NCI-H1105 treated with DMSO at 0.1 percent for 48 hours (cell line): Measurements from ENCODE around the gene WT1.
"Not testable (repeated sequence)": the region's sequence is repeated elsewhere in the genome, so short reads cannot be mapped to it uniquely, and the experiment has no call there.

Experiments used
- DNase-seq: peaks from one replicate; lab custom pipeline; 2025; lab: John Stamatoyannopoulos, UW

WT1 gene

DNA sequence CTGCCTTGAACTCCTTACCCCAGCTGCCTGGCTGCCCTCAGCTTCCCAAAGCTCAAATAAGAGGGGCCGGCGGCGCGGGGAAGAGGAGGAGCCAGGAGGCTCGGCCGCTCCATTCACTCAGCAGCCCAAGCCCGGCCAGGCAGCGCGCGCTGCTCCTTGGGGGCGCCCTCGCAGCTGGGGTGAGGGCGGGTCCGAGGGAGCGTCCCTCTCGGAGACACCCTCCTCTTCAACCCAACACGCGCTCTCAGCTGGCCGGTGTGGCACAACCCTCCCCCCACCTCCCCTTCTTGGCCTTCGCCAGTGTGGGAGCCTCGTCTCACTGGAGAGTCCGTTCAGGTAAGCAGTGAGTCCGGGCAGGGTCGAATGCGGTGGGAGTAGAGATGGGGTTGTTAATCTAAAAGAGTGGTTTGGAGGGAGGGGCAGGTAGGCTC, at the start of gene WT1:
TSS of gene WT1 (minus strand) at position 29 of the 431 bp plus-strand sequence.
- no peak for DNase-seq

DNA sequence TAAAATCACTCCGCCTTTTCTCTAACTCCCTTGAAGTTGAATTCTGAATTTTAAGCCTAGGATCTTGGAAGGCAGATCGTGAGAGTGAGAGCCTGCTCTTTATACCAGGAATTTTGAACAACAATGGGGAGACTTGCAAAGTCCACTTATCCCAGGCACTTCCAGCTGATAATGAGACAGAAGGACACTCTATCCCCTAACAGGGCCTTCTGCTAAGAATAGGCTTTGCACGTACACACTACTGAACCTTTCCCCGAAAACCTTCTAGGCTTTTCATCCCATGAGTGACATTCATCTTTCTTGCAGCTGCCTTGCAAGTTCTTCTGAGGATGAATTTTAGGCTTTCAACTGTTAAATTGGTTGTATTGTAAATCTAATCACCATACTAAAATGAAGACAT, 44.0 kb upstream of the WT1 start:
- DNase-seq: no peak

DNA sequence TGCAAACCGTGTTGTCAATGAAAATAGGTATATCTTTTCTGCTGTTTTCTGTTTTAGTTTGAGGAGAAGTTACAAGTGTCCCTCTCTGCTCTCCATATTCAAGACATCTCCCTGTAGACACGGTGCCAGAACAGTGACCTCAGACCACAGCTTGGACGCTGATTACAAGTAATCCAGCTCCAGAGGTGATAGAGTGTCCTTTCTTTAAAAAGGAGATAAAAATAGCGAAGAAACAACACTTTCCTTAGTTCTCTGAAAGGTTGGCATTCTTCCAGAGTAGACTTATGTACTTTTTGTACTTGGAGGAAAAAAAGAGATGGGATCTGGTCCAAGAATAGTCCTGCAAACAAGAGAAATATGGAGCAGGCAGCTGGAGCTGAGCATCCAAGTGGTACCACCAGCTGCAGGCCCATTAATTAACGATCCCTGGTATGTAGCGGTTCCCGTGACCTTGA, 43.0 kb upstream of the WT1 start:
- peak; percentile 77 for DNase-seq

DNA sequence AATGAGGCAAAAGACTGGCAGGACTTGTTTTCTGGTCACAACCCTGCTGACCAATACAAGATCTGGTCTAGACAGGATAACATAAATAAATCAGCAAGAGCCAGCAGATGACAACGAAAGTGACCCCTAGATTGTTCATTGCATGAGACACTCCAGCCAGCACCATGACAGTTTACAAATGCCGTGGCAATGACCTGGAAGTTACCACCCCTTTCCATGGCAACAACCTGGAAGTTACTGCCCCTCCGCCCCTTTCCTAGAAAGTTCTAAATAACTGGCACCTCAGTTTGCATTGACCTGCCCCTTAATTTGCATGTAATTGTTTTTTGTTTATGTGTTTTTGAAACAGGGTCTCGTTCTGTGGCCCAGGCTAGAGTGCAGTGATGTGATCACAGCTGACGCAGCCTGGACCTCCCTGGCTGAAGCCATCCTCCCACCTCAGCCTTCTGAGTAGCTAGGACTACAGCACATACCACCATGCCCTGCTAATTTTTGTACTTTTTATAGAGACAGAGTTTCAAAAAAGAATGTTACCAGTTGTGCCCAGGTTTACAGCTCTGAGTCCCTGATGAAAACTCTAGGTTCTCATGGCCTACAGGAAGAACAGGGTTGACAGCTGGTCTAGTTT, 38.1 kb upstream of the WT1 start:
- DNase-seq: no peak

DNA sequence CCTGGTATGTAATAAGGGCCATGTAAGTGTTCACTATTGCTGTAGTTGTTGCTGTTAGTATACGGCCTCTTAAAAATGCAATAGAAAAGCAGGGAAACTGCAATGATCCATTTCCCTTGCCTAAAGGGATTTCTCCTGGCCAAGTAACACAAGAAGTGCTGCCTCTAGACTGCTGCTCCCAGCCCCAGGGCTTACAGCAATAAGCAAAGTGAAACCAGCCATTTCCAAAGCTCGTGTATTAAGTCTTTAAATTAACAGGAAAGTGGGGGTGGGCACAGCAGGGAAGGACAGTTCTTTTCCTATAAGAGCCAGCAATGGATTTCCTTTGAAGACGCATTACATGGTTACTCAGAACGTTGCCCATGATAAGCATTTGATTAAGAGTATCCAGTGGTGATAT, 36.9 kb upstream of the WT1 start:
- DNase-seq: no peak

DNA sequence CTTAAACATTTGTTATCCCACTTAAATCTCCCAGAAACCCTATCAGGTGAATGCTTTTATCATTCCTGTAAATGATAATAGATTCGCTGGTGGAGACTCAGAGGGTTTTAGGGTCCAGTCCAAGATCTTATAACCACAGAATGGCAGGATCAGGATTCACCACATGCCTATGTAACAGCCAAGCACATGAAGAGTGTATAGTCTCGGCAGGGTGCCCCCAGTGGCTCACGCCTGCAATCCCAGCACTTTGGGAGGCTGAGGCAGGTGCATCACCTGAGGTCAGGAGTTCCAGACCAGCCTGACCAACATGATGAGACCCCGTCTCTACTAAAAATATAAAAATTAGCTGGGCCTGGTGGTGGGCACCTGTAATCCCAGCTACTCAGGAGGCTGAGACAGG, 36.2 kb upstream of the WT1 start:
- not testable (repeated sequence) for DNase-seq

DNA sequence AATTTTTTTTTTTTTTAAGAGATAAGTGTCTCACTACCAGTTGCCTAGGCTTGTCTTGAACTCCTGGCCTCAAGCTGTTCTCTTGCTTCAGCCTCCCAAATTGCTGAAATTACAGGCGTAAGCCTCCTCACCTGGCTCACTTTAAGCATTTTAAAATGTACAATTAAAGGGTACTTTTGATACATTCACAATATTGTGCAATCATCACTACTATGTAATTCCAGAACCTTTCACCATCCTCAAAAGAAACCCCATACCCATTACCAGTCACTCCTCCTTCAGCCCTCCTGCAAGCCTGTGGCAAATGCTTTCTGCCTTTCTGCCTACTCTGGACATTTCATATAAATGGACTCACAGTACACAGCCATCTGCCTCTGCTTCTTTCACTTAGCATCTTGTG, 34.5 kb upstream of the WT1 start:
- no peak for DNase-seq

DNA sequence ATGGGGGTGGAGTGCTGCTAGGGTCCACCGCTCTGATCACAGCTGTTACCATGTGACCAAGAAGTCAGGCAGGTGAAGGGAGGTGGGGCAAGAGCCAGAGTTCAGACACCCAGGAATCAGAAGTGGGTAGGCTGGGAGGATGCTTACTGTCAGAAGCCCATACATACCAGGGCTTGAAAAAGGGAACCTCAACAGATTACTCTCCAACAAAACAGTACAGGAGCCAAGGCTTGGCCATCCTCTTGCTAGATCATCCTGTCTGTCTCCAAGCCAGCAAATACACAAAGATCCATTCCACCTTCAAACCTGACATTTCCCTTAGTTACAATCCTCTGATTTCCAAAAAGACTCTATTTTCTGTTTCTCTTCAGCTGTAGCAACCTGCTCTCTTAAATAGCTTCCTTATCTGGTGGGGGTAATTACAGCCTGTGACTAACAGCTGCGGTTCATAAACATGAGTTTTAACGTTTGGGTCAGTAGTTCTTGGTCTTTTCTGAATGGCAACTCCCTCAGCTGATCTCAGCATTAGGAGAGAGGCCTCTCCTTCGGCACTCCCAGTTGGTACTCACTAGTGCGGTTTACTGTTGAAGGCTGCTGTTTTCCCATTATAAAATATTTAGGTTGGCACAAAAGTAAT, 31.1 kb upstream of the WT1 start:
- DNase-seq: no peak

DNA sequence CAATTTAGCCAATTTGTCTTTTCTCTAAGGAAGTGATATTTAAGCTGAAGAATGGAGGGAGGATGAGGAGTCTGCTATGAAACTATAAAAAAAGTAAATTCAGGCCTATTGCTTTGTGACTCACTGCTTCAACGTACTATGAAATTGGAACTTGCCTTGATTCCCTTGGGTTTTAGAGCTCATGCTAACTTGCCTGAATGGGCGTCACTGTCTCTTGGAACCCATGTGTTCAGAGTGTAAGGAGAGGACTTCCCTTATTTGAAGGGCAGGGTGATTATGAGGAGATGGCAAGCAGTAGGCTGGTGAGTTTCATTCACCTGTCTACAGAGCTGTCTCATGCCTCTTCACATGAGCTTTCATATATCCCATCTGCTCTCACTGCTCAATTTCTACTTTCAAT, 28.7 kb upstream of the WT1 start:
- no peak for DNase-seq

DNA sequence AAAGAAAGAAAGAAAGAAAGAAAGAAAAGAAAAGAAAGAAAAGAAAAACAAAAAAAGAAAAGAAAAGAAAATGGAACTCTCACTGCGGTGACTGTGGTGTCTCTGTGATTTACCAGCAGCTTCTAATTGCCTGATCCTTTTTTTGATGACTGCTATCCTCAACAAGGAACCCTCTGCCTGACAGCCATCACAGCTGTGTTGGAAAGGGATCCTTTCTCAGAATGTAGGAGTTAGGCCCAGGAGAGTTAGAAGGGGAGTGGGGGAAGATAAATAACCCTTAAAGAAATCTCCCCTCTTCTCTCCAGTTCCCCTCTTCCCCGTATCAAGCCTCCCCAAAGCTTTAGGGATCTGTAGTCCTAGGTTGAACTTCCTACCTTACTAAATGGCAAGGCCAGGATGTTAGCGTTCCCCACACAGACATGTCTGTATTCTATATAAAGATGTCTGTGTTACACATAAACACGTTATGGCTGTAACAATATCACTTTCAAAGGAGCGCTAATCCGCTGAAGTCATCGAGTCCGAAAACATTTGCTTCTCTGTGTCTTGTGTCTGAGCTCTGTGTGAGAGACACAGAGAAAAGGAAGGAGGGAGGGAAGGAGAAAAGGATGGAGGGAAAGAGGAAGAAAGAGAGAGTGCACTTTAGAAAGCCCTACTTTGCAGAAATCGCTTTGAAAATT, 26.8 kb upstream of the WT1 start:
- DNase-seq: no peak

DNA sequence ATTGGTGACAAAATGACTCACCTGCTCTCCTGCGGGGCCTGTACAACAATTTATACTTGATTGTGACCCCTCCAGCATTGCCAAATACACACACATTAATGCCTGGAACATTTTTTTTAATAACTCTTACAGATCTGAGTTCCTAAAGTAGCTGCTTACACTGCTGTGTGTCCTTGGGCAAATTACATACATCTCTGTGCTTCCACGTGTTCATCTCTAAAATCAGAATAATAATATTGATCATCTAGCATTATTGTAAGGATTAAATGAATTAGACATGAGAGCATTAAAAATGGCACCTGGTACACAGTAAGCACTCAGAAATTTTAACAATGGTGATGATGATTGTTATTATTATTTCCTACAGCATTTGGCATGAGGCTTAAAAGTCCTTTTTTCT, 21.5 kb upstream of the WT1 start:
- DNase-seq: no peak

DNA sequence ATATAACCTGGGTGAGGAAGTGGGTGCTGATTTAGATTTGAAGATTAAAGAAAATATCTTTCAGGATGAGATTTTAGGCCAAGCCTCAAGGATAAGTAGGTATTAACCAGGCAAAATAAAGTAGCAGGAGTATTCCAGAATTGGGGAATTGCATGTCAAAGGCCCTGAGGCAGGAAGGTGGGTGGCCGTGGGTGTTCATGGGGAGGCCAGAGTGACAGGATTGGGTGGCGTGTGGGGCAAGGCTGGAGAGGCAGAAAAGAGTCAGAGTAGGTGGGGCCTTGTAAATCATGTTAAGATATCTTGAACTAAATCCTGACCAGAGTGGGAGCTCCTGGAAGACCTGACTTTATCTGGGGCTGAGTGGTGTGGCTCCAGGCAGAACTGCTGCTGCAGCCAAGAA, 19.7 kb upstream of the WT1 start:
- no peak for DNase-seq

DNA sequence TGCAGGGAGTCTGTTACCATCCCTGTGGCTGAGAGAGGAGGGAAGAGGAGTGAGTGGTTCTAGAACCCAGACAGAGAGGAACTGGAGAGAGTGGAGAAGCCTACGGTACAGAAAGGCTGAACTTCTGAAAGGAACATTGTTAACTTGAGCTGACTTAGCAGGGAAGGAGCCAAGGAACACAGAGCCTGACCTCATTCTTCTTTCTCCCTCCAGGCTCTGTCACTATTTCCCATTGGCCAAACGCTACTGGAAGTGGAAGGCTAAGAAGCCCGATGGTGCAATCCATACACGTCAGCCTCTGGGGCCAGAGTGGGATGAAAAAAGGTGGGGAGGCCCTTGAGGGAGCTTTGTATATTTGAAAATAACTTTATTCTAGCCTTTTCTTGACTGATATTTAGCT, 16.5 kb upstream of the WT1 start:
- no peak for DNase-seq

DNA sequence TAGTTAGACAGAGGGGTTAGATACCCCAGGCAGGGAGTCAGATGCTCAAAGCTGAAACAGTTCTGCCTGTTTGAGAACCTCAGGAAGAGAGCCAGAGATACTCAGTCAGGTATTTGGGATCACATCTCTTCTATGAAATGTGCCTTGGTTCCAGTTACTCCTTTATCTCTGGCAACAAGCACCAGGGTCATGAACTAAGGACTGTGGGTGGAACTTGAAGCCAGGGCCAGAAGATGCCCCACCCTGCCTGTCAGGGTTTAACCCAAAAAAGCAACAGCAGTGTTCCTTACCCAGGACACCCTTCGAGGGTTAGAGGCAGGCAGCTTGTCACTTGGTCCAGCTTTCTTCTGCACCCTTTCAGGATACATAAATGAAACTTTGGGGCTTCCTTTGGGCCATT, 15.0 kb upstream of the WT1 start:
- no peak for DNase-seq

DNA sequence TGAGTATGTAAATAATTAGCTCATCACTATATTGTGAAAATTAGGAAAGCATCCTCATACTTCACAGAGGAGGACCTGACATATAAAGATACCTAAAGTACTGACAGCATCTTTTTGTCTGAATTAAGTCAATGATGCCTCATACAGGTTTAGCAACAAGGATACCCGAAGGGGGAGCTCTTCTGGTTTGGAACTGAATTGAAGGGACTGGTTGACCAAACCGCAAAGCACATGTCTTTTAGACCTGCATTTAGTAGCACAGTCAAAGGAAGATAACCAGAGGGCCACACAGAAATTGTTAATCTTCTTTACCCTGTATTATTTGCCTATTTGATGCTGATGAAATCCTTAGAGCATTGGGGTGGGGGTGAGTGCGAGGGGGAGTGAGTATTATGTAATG, 12.9 kb upstream of the WT1 start:
- no peak for DNase-seq

DNA sequence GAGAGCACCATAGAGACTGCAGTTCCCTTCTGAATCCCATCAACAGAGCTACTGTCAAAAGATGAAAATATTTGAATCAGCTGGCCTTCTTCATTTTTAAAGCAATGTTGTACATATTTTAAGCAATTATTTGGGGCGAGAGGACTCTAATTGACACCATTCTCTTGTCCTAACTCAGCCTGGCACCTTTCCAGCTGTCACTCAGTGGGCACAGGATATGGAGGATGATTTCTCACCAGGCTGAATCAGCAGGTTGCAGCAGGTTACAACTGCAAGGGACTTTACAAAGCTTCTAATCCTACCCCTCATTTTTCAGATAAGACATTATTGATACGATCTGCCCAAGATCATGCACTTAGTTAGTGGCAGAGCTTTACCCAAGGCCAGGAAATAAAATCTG, 11.9 kb upstream of the WT1 start:
- peak; percentile 7 for DNase-seq

DNA sequence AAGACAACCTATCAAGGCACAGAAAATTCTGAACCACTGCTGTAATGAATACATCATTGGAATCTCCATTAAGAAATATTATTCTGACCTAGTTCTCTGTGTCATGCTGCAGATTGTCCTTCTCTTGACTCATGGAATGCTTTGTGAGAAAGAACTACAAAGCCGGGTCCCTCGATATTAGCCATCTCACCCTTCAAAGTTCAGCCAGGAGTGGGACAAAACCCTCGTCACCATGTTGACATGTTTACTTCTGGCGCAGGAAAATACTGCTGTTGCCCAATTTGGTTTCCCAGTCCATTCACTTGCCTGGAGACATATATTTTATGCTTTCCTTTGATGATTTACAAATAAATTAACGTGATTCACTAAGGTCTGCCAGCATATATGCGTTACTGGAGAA, 10.9 kb upstream of the WT1 start:
- no peak for DNase-seq

DNA sequence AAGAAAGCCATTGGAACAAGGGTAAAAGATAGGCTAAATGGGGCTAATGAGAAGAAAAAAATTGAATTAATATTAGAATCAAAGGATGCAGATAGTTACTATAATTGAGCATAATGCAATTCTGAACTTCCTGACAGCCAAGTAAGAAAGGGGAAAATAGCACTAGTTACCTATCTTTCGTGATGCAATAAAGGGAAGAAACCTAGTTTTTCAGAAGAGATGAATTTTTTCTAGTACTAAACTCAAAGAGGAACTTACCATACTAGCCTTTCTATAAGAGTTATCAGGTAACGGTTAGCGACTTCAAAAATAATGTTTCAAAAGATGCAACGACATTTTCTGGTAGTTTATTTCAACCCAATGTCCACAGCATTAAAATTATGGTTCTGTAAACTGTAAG, 8.8 kb upstream of the WT1 start:
- no peak for DNase-seq

DNA sequence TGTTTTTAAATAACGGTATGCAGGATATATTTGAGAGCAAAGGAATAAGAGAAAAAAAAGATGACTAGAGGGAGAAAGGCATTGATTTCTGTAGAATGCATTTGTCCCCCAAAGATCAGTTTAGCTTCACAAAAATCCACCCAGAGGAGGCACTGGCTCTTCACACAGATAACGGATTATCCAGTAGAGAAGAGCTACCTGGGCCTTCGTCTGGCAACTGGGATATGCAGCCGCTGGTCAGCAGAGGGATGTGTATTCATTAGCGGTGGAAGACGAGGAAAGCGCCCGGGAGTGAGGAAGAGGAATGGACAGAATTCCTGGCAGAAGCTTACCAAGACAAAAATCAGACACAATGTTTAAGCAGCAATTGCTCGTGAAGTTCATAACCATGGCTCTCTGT, 5.6 kb upstream of the WT1 start:
- DNase-seq: no peak

DNA sequence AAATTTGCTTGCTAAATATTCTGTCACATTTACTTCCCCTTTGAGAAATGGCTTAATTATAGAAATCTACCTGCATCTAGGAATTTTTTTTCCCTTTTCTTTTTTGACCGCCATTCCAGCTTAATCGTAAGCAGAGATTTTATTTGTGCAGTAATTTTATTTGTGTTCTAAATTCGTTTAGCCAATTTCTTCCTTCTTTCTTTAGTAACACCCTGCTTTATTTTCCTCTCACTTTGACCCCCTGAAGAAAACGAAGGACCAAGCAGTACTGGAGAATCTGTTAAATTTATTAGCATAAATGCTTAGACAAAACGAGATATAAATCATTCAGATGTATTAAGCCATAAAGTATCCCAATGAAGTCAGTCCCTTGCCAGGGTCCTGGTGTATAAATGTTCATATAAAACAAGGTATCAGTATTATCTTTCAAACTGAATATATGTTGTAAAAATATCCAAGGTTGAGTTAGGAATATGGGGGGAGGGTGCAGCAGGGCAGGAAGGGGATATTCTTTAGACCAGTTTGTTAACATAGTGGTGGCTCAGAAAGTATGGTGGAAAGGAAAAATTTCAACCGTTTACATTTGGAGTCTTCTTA, 5.1 kb upstream of the WT1 start:
- DNase-seq: no peak

DNA sequence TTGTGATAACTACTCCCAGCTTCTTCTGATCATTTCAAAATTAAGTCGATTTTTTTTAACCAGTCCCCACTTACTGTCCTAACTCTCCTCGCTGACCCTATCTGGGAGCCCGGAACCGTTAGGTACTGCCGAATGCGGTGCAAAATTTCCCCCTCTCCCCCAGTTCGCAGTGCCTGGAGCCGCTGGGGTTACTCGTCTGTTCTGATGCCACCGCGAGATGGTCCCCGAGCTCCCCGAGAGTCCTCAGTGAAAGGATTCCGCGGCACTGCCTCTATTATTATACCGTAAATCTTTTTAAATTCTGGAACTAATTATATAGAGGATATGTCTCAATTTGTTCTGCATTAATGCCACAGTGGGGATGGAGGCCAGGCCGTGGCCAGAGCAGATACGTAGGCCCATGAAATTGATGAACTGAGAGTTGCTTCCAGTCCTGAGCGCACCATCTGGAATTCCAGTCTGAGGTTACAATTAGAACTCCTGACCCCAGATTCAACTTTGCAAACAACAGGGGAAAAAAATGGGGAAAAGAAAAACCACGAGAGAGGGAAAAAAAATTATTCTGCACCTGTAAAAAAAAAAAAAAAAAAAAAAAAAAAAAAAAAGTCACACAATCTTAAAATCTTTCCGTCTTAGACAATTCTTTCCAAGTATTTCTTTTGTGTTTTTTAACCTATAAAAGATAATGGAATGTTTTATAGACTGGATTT, 4.3 kb upstream of the WT1 start:
- no peak for DNase-seq

DNA sequence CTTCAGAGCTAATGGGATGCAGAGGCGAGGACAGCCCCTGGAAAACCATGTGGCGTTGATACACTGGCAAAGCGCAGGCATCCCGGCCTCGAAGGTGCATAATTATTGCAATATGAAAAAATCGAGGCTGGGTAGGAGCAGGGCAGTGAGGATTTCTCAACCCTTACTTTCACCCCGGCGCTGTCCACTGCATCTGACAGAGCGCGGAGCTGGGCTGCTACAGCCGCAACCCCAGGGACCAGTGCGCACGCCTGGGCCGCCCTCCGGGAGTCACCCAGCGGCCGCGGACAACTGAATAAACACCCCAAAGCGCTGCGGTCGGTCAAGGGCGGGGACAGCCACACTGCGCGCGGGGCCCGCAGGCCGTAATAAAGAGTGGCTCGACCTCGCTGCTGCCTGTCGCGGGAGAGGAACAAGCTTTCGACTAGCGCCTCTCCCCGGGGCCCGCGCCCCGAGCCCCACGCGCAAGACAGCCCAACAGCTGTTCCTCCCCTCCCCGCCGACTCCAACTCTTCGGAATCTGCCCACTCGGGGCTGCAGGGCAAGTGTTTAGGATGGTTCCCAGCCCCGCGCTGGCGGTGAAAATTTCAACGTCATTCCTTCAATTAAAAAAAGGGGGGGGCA, 3.6 kb upstream of the WT1 start:
- DNase-seq: no peak
